K562 (cell line): Measurements from ENCODE around the gene AP3S2. TPM values are rescaled to one million over a fixed set of nuclear protein-coding genes. Genes with fewer than 3 reads are reported as not detected.
A peak's percentile ranks its signal among the peaks of the same experiment; 100 is the strongest.

Source experiments
- ATAC-seq: fragments of 200-7000 bp; cut with Tn5 transposase; 3 replicates; pipeline ENCODE4 v1.9.1; 2020; ENCODE audit warnings: moderate library complexity
- BruUV-seq: library from RNA; stranded (reverse); fragments of 400-500 nt; replicated peaks from 2 replicates; lab custom pipeline; 2021; lab: Mats Ljungman, UMichigan
- CTCF ChIA-PET: fragments of 300-600 bp; formaldehyde crosslinking; extraction: SDS; loops from one replicate; lab custom pipeline; 2021; ENCODE audit warnings: low intra/inter-chr PET ratio; lab: Yijun Ruan, JAX
- POLR2A ChIA-PET: fragments of 300-600, 350-650 bp; sonication (Branson Sonifier 250); formaldehyde crosslinking; extraction: SDS; loops from one replicate; lab custom pipeline; 2021; ENCODE audit warnings: antibody characterized with exemption, inconsistent platforms; lab: Yijun Ruan, JAX
- DNase-seq, 4 experiments: peaks; one replicate each; pipeline versions ENCODE4 v3.0.0 to v3.0.0-alpha.2; 2011 to 2018; ENCODE audit warnings: low spot score in 3 of 4, mixed read lengths in 3 of 4; ENCODE audit errors: extremely low read depth in 1 of 4
- FAIRE-seq: peaks from 2 replicates; lab custom pipeline; 2011; peaks lifted over from hg19 to GRCh38; lab: Jason Lieb, UNC
- H2AFZ ChIP-seq: 2 replicates; pipeline ENCODE4 v1.6.0; 2011; ENCODE audit warnings: low read depth, low read length, control low read depth, inconsistent platforms
- H3K27ac ChIP-seq: fragments of 200-600 bp; 3 replicates; pipeline ENCODE4 v1.8.0; 2011; ENCODE audit warnings: low read depth, mild to moderate bottlenecking, control low read depth, inconsistent platforms, low read length, moderate library complexity, mixed read lengths; ENCODE audit errors: extremely low read depth
- H3K27me3 ChIP-seq, 2 experiments: fragments of 300-600 bp in 1 of 2; 2 replicates in 1 of 2; 3 replicates in 1 of 2; pipeline versions ENCODE4 v1.6.0 to v1.8.0; 2011; ENCODE audit warnings: inconsistent platforms in 2 of 2, low read length in 2 of 2, mild to moderate bottlenecking in 1 of 2, mixed read lengths in 1 of 2, moderate library complexity in 1 of 2; ENCODE audit not compliant: control insufficient read depth in 2 of 2, insufficient read depth in 2 of 2
- H3K36me3 ChIP-seq: fragments of 300-600 bp; 3 replicates; pipeline ENCODE4 v1.8.0; 2011; ENCODE audit warnings: mild to moderate bottlenecking, low read length, inconsistent platforms; ENCODE audit not compliant: control insufficient read depth, insufficient read depth
- H3K4me1 ChIP-seq, 2 experiments: fragments of 200-600 bp in 1 of 2; replicated peaks in 1 of 2; 2 replicates in 1 of 2; 3 replicates in 1 of 2; pipeline versions ENCODE4 v1.5.1 to v1.8.0; 2011; ENCODE audit warnings: inconsistent platforms in 2 of 2, low read length in 2 of 2, mild to moderate bottlenecking in 1 of 2, mixed read lengths in 1 of 2, moderate library complexity in 1 of 2; ENCODE audit not compliant: control insufficient read depth in 2 of 2, insufficient read depth in 2 of 2
- H3K4me2 ChIP-seq: 2 replicates; pipeline ENCODE4 v1.6.1; 2011; ENCODE audit warnings: low read length, control low read depth, inconsistent platforms, mixed read lengths; ENCODE audit not compliant: insufficient read depth
- H3K4me3 ChIP-seq: fragments of 200-600 bp; sonication (generic), shearing (Covaris generic); 2 replicates; pipeline ENCODE4 v1.5.1; 2016; ENCODE audit warnings: control low read depth, inconsistent platforms
- H3K79me2 ChIP-seq: fragments of 200-600 bp; 3 replicates; pipeline ENCODE4 v1.8.0; 2011; ENCODE audit warnings: low read length, inconsistent platforms; ENCODE audit not compliant: control insufficient read depth, insufficient read depth
- H3K9ac ChIP-seq, 2 experiments: 2 replicates each; pipeline versions ENCODE4 v1.6.0 to v1.6.1; 2011; ENCODE audit warnings: low read depth in 2 of 2, low read length in 2 of 2, control low read depth in 1 of 2, inconsistent platforms in 1 of 2, mild to moderate bottlenecking in 1 of 2, mixed read lengths in 1 of 2; ENCODE audit not compliant: insufficient read depth in 1 of 2
- H3K9me1 ChIP-seq: one replicate; pipeline ENCODE4 v1.6.0; 2011; ENCODE audit warnings: inconsistent platforms, mild to moderate bottlenecking, low read length, moderate library complexity; ENCODE audit not compliant: control insufficient read depth, insufficient read depth
- H3K9me3 ChIP-seq: replicated peaks from 2 replicates; pipeline ENCODE4 v1.5.1; 2011; ENCODE audit warnings: low read depth, low read length, inconsistent platforms; ENCODE audit not compliant: control insufficient read depth, insufficient read depth
- H4K20me1 ChIP-seq: replicated peaks from 2 replicates; pipeline ENCODE4 v1.6.1; 2011; ENCODE audit warnings: low read length, inconsistent platforms, mixed read lengths; ENCODE audit not compliant: control insufficient read depth, insufficient read depth
- ARNT ChIP-seq, 2 experiments: fragments of 450-650 bp; IDR thresholded peaks; 2 replicates each; pipeline ENCODE4 v1.6.1; 2016; ENCODE audit warnings: mild to moderate bottlenecking in 1 of 2
- BCOR ChIP-seq: fragments of 450-650 bp; IDR thresholded peaks from 2 replicates; pipeline ENCODE4 v1.6.1; 2016
- CEBPZ ChIP-seq: fragments of 150-350 bp; IDR thresholded peaks from 2 replicates; pipeline ENCODE4 v1.6.1; 2014; ENCODE audit warnings: low read depth, mild to moderate bottlenecking, low read length, borderline replicate concordance
- CHCHD3 ChIP-seq: fragments of 250-450 bp; sonication (Bioruptor Pico); IDR thresholded peaks from 2 replicates; pipeline ENCODE4 v2.1.2; 2022; ENCODE audit warnings: mild to moderate bottlenecking
- MAFG ChIP-seq: fragments of 450-650 bp; conservative IDR thresholded peaks from 2 replicates; pipeline ENCODE4 v1.6.1; 2016; ENCODE audit warnings: missing genetic modification characterization, missing compliant biosample characterization
- RBM14 ChIP-seq: fragments of 200-400 bp; formaldehyde crosslinking; IDR thresholded peaks from 2 replicates; pipeline ENCODE4 v1.6.1; 2018; ENCODE audit warnings: low read depth, mild to moderate bottlenecking, low read length, moderate library complexity, borderline replicate concordance; ENCODE audit not compliant: insufficient read depth
- ZBED1 ChIP-seq: IDR thresholded peaks from 2 replicates; pipeline ENCODE4 v1.6.1; 2014
- WGBS: fragments of 100-300 bp; shearing (Covaris generic); methylation state at CpG from one replicate; pipeline ENCODE4 v1.1.6; 2016; ENCODE audit warnings: low coverage, mixed read lengths; ENCODE audit not compliant: insufficient coverage; ENCODE audit errors: missing lambda C conversion rate; 5-methylcytosine and 5-hydroxymethylcytosine counted together
- in situ Hi-C: fragments of 300-500 bp; cut with MboI; formaldehyde crosslinking; loops from 4 replicates; pipeline ENCODE4 v1.15.0; 2018; ENCODE audit warnings: inconsistent platforms, mixed read lengths
- intact Hi-C: fragments of 100-400 bp; cut with micrococcal nuclease; formaldehyde crosslinking; loops from 2 replicates; pipeline ENCODE4 v1.14.2; 2022
- polyA plus RNA-seq, 8 experiments: library from polyadenylated mRNA; depleted of rRNA in 4 of 8; stranded (reverse) in 5 of 8; unstranded in 3 of 8; fragments of >200 nt; fragmentation: Nextera tagmentation in 2 of 8; fragmentation: Illumina TruSeq in 1 of 8; extraction: Ambion mirVana in 2 of 8; extraction: Trizol in 1 of 8; gene quantifications; 2 replicates each; pipeline versions ENCODE4 v1.2.1 to v1.2.3, GENCODE V29; 2011 to 2014; ENCODE audit warnings: inconsistent platforms in 1 of 8, missing spikeins in 1 of 8
- total RNA-seq, 7 experiments: library from RNA; depleted of rRNA in 6 of 7; stranded (reverse); fragments of >200 nt in 6 of 7; fragmentation: Illumina TruSeq in 2 of 7; extraction: Trizol in 2 of 7; gene quantifications; 2 replicates each; pipeline versions ENCODE4 v1.2.1 to v1.2.3, GENCODE V29; 2011 to 2021; ENCODE audit warnings: low replicate concordance in 1 of 7
- TF ChIP-seq, protein P1 (sequence below): sonication (generic); formaldehyde crosslinking; IDR thresholded peaks from 2 replicates; pipeline ENCODE4 v1.8.1; 2023; ENCODE audit warnings: mild to moderate bottlenecking, missing genetic modification reagents
- TF ChIP-seq, protein P2 (sequence below): fragments of 450-650 bp; IDR thresholded peaks from 2 replicates; pipeline ENCODE4 v1.7.1; 2018; ENCODE audit warnings: mild to moderate bottlenecking, low read depth; ENCODE audit not compliant: partially characterized antibody
- TF ChIP-seq, protein P3 (sequence below): sonication (generic); formaldehyde crosslinking; IDR thresholded peaks from 2 replicates; pipeline ENCODE4 v1.9.0; 2022; ENCODE audit warnings: mild to moderate bottlenecking, missing genetic modification reagents

Gene AP3S2
- total and polyA plus RNA-seq, 9 of the 15 experiments (the other 6 are each of a cell fraction or from before 2014, with no cell fraction given), result 16.4 to 54.1 (median 37.4) TPM

GRCh38 chr15:89828281-89829145 lies 65.3 kb downstream of the AP3S2 start:
- CTCF ChIA-PET, result no interaction called here
- no peaks in the 10 kb centered on the region for H3K9me1 ChIP-seq
- peak overlapping the region in 1 of 2 experiments; percentile 77; a peak in 2 of 4 replicates for H3K9ac ChIP-seq
- H3K9me3 ChIP-seq, result no peaks in the 10 kb centered on the region
- no TSS peak for BruUV-seq
- POLR2A ChIA-PET, result interaction anchor here (0.6 to 1.3 kb wide), 5 partner anchors 8 to 167 kb away, joined by 3 to 6 read pairs (median 3); no protein-coding TSS in a partner anchor
- H3K4me2 ChIP-seq, result no peak overlapping the region
- H3K4me3 ChIP-seq, result no peak overlapping the region
- TF ChIP-seq, protein P1, sequence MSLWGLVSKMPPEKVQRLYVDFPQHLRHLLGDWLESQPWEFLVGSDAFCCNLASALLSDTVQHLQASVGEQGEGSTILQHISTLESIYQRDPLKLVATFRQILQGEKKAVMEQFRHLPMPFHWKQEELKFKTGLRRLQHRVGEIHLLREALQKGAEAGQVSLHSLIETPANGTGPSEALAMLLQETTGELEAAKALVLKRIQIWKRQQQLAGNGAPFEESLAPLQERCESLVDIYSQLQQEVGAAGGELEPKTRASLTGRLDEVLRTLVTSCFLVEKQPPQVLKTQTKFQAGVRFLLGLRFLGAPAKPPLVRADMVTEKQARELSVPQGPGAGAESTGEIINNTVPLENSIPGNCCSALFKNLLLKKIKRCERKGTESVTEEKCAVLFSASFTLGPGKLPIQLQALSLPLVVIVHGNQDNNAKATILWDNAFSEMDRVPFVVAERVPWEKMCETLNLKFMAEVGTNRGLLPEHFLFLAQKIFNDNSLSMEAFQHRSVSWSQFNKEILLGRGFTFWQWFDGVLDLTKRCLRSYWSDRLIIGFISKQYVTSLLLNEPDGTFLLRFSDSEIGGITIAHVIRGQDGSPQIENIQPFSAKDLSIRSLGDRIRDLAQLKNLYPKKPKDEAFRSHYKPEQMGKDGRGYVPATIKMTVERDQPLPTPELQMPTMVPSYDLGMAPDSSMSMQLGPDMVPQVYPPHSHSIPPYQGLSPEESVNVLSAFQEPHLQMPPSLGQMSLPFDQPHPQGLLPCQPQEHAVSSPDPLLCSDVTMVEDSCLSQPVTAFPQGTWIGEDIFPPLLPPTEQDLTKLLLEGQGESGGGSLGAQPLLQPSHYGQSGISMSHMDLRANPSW, result no peak
- TF ChIP-seq CHCHD3, result no peak
- TF ChIP-seq MAFG, result no peak
- no peak for TF ChIP-seq BCOR
- TF ChIP-seq, protein P2, sequence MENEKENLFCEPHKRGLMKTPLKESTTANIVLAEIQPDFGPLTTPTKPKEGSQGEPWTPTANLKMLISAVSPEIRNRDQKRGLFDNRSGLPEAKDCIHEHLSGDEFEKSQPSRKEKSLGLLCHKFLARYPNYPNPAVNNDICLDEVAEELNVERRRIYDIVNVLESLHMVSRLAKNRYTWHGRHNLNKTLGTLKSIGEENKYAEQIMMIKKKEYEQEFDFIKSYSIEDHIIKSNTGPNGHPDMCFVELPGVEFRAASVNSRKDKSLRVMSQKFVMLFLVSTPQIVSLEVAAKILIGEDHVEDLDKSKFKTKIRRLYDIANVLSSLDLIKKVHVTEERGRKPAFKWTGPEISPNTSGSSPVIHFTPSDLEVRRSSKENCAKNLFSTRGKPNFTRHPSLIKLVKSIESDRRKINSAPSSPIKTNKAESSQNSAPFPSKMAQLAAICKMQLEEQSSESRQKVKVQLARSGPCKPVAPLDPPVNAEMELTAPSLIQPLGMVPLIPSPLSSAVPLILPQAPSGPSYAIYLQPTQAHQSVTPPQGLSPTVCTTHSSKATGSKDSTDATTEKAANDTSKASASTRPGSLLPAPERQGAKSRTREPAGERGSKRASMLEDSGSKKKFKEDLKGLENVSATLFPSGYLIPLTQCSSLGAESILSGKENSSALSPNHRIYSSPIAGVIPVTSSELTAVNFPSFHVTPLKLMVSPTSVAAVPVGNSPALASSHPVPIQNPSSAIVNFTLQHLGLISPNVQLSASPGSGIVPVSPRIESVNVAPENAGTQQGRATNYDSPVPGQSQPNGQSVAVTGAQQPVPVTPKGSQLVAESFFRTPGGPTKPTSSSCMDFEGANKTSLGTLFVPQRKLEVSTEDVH, result no peak
- no peak for TF ChIP-seq RBM14
- TF ChIP-seq, protein P3, sequence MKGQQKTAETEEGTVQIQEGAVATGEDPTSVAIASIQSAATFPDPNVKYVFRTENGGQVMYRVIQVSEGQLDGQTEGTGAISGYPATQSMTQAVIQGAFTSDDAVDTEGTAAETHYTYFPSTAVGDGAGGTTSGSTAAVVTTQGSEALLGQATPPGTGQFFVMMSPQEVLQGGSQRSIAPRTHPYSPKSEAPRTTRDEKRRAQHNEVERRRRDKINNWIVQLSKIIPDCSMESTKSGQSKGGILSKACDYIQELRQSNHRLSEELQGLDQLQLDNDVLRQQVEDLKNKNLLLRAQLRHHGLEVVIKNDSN (CRISPR knock-in tag), result no peak
- no peak for TF ChIP-seq ZBED1
- no peak for TF ChIP-seq CEBPZ
- TF ChIP-seq ARNT (IDR thresholded peaks at IDR 0.05), result no peak
- DNase-seq (peak in 1 of 4 experiments; percentile 23), ATAC-seq (peak; percentile 64), FAIRE-seq (no peak)
- H3K79me2 ChIP-seq, result no peaks in the 10 kb centered on the region
- intact Hi-C loops, result no loop called here
- no peaks in the 10 kb centered on the region for H3K27me3 ChIP-seq
- peaks cover 14% of the 10 kb centered on the region; the same call in 1 of the 3 replicates for H3K36me3 ChIP-seq
- WGBS, result 39% methylated on average over 13 of the region's 17 CpGs
- in situ Hi-C loops, result no loop called here
- H2AFZ ChIP-seq, result peak overlapping the region; percentile 2; the same call in 1 of the 2 replicates
- no peak overlapping the region for H3K27ac ChIP-seq
- peaks cover 5 to 12% of the 10 kb centered on the region in 2 experiments; a peak in 4 of 5 replicates for H3K4me1 ChIP-seq
- H4K20me1 ChIP-seq, result no peaks in the 10 kb centered on the region
